Measurements from ENCODE around the gene IQCE.

DNA sequence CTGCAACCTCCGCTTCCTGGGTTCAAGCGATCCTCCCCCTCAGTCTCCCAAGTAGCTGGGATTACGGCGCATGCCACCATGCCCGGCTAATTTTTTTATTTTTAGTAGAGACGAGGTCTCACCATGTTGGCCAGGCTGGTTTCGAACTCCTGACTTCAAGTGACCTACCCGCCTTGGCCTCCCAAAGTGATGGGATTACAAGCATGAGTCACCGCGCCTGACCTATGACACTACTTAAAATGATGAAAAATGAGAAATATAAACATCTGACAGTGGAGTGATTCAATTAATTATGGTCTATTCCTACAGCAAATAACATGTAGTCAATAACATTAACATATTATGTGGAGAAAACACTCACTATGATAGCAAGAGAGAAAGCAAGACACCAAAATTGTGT is 5.7 kb upstream of the IQCE start:
- TF ChIP-seq, protein P1, sequence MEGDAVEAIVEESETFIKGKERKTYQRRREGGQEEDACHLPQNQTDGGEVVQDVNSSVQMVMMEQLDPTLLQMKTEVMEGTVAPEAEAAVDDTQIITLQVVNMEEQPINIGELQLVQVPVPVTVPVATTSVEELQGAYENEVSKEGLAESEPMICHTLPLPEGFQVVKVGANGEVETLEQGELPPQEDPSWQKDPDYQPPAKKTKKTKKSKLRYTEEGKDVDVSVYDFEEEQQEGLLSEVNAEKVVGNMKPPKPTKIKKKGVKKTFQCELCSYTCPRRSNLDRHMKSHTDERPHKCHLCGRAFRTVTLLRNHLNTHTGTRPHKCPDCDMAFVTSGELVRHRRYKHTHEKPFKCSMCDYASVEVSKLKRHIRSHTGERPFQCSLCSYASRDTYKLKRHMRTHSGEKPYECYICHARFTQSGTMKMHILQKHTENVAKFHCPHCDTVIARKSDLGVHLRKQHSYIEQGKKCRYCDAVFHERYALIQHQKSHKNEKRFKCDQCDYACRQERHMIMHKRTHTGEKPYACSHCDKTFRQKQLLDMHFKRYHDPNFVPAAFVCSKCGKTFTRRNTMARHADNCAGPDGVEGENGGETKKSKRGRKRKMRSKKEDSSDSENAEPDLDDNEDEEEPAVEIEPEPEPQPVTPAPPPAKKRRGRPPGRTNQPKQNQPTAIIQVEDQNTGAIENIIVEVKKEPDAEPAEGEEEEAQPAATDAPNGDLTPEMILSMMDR (conservative IDR thresholded peaks at IDR 0.05), result no peak
- TF ChIP-seq EZH2 (IDR thresholded peaks at IDR 0.05; ENCODE audit: low read depth), result no peak

Data from PC-9 (cell line).